ENCODE results near the gene SNAP23. TPM values are rescaled to one million over a fixed set of nuclear protein-coding genes. Genes with fewer than 3 reads are reported as not detected.

Gene SNAP23
- total RNA-seq, 1 experiment from 2014 or later, result 68.3 TPM

DNA sequence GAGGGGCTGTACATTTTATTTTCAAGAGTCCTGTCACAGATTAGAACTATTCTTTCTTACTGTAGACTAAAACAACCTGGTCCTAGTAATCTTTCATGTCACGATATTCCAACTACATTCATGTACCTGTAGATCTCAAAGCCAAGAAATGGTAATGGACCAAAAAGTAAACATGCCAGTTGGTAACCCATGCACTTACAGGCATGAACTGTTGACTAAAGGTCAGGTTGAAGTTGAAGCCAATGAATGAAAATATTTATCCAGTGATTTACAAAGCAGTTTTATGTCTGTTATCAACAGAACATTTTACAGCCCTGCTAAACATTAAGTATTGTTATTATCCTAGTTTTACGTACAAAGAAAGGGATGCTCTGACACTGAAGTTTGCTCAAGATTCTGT lies 27.9 kb downstream of the SNAP23 start:
- ATAC-seq (no peak), DNase-seq (ENCODE audit: low spot score) (no peak)
- Mint-ChIP-seq H3K9me3 (no peaks in the 10 kb centered on the region), H3K27ac (no peak overlapping the region), H3K36me3 (peaks cover 37% of the 10 kb centered on the region), H3K27me3 (ENCODE audit: low read depth) (no peaks in the 10 kb centered on the region), H3K4me1 (no peaks in the 10 kb centered on the region), H3K4me3 (no peak overlapping the region)
- CTCF ChIA-PET, result no interaction called here
- TF ChIP-seq SMAD4 (CRISPR knock-in tag; IDR thresholded peaks at IDR 0.05) (no peak), PRRX2 (CRISPR knock-in tag; IDR thresholded peaks at IDR 0.05) (no peak), HMGA2 (CRISPR knock-in tag; IDR thresholded peaks at IDR 0.05) (no peak), SMAD3 (CRISPR knock-in tag; IDR thresholded peaks at IDR 0.05; ENCODE audit: borderline replicate concordance) (no peak), IRF1 (CRISPR knock-in tag; IDR thresholded peaks at IDR 0.05) (no peak), ERG (CRISPR knock-in tag; IDR thresholded peaks at IDR 0.05) (no peak), ZNF317 (CRISPR knock-in tag; IDR thresholded peaks at IDR 0.05; ENCODE audit: borderline replicate concordance, low read depth) (no peak), MXD4 (CRISPR knock-in tag; IDR thresholded peaks at IDR 0.05; ENCODE audit: borderline replicate concordance) (no peak), ZNF396 (CRISPR knock-in tag; IDR thresholded peaks at IDR 0.05; ENCODE audit: borderline replicate concordance) (no peak), ESRRA (CRISPR knock-in tag; IDR thresholded peaks at IDR 0.05; ENCODE audit: borderline replicate concordance) (no peak)
- TF ChIP-seq, protein P1, sequence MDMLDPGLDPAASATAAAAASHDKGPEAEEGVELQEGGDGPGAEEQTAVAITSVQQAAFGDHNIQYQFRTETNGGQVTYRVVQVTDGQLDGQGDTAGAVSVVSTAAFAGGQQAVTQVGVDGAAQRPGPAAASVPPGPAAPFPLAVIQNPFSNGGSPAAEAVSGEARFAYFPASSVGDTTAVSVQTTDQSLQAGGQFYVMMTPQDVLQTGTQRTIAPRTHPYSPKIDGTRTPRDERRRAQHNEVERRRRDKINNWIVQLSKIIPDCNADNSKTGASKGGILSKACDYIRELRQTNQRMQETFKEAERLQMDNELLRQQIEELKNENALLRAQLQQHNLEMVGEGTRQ (CRISPR knock-in tag; IDR thresholded peaks at IDR 0.05), result no peak
- TF ChIP-seq, protein P2, sequence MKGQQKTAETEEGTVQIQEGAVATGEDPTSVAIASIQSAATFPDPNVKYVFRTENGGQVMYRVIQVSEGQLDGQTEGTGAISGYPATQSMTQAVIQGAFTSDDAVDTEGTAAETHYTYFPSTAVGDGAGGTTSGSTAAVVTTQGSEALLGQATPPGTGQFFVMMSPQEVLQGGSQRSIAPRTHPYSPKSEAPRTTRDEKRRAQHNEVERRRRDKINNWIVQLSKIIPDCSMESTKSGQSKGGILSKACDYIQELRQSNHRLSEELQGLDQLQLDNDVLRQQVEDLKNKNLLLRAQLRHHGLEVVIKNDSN (CRISPR knock-in tag; IDR thresholded peaks at IDR 0.05), result no peak
- POLR2A ChIA-PET, result no interaction called here

DNA sequence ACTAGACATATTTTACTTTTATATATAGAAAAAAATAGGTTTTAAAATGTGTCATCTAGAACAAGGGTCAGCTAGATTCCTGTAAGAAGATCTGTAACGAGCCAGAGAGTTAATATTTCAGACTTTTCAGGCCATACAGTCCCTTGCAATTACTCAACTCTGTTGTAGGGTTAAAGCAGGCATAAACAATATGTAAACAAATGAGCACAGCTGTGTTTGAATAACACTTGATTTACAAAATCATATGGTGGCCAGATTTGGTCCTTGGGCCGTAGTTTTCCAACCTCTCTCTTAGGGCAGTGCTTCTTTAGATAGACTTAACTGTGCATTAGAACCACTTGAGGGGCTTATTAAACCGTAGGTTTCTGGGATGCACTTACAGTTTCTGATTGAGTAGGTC lies 33.5 kb downstream of the SNAP23 start:
- Mint-ChIP-seq H3K4me1 (no peaks in the 10 kb centered on the region), H3K27ac (no peak overlapping the region), H3K9me3 (no peaks in the 10 kb centered on the region), H3K27me3 (ENCODE audit: low read depth) (no peaks in the 10 kb centered on the region), H3K4me3 (no peak overlapping the region), H3K36me3 (peaks cover 37% of the 10 kb centered on the region)
- ChIA-PET CTCF (no interaction called here), POLR2A (no interaction called here)
- DNase-seq (ENCODE audit: low spot score) (no peak), ATAC-seq (no peak)
- TF ChIP-seq RELA (CRISPR knock-in tag; IDR thresholded peaks at IDR 0.05; ENCODE audit: borderline replicate concordance) (no peak), NR3C1 (CRISPR knock-in tag; conservative IDR thresholded peaks at IDR 0.05; ENCODE audit: low read depth) (no peak), NR2C2 (CRISPR knock-in tag; IDR thresholded peaks at IDR 0.05) (no peak), GABPB1 (CRISPR knock-in tag; IDR thresholded peaks at IDR 0.05) (no peak), JAZF1 (CRISPR knock-in tag; IDR thresholded peaks at IDR 0.05) (no peak), HMGXB4 (CRISPR knock-in tag; IDR thresholded peaks at IDR 0.05) (no peak), NR1H2 (CRISPR knock-in tag; IDR thresholded peaks at IDR 0.05) (no peak), ZNF317 (CRISPR knock-in tag; IDR thresholded peaks at IDR 0.05; ENCODE audit: borderline replicate concordance, low read depth) (no peak), ZMAT4 (CRISPR knock-in tag; IDR thresholded peaks at IDR 0.05) (no peak), ZNF416 (CRISPR knock-in tag; IDR thresholded peaks at IDR 0.05) (no peak), FOXJ3 (CRISPR knock-in tag; IDR thresholded peaks at IDR 0.05; ENCODE audit: borderline replicate concordance) (no peak), TCF7 (CRISPR knock-in tag; IDR thresholded peaks at IDR 0.05; ENCODE audit: low read depth) (no peak)
- TF ChIP-seq, protein P3, sequence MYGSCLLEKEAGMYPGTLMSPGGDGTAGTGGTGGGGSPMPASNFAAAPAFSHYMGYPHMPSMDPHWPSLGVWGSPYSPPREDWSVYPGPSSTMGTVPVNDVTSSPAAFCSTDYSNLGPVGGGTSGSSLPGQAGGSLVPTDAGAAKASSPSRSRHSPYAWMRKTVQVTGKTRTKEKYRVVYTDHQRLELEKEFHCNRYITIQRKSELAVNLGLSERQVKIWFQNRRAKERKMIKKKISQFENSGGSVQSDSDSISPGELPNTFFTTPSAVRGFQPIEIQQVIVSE (CRISPR knock-in tag; IDR thresholded peaks at IDR 0.05; ENCODE audit: borderline replicate concordance), result no peak
- TF ChIP-seq, protein P4, sequence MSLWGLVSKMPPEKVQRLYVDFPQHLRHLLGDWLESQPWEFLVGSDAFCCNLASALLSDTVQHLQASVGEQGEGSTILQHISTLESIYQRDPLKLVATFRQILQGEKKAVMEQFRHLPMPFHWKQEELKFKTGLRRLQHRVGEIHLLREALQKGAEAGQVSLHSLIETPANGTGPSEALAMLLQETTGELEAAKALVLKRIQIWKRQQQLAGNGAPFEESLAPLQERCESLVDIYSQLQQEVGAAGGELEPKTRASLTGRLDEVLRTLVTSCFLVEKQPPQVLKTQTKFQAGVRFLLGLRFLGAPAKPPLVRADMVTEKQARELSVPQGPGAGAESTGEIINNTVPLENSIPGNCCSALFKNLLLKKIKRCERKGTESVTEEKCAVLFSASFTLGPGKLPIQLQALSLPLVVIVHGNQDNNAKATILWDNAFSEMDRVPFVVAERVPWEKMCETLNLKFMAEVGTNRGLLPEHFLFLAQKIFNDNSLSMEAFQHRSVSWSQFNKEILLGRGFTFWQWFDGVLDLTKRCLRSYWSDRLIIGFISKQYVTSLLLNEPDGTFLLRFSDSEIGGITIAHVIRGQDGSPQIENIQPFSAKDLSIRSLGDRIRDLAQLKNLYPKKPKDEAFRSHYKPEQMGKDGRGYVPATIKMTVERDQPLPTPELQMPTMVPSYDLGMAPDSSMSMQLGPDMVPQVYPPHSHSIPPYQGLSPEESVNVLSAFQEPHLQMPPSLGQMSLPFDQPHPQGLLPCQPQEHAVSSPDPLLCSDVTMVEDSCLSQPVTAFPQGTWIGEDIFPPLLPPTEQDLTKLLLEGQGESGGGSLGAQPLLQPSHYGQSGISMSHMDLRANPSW (CRISPR knock-in tag; conservative IDR thresholded peaks at IDR 0.05; ENCODE audit: low read depth), result no peak
- TF ChIP-seq, protein P5, sequence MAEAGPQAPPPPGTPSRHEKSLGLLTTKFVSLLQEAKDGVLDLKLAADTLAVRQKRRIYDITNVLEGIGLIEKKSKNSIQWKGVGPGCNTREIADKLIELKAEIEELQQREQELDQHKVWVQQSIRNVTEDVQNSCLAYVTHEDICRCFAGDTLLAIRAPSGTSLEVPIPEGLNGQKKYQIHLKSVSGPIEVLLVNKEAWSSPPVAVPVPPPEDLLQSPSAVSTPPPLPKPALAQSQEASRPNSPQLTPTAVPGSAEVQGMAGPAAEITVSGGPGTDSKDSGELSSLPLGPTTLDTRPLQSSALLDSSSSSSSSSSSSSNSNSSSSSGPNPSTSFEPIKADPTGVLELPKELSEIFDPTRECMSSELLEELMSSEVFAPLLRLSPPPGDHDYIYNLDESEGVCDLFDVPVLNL (CRISPR knock-in tag; IDR thresholded peaks at IDR 0.05; ENCODE audit: borderline replicate concordance, low read depth), result no peak
